HG03108 (cell line): ENCODE data around the gene CTNNA3.

Source experiments
- ATAC-seq: cut with Tn5 transposase; IDR thresholded peaks from one replicate; pipeline ENCODE4 v1.9.1; 2021; ENCODE audit warnings: moderate library complexity; ENCODE audit not compliant: unreplicated experiment

Gene CTNNA3

GRCh38 chr10:67151471-67151870 lies 544.5 kb downstream of the CTNNA3 start:
- no peak for ATAC-seq

- ATAC-seq: no peak
Observed at GRCh38 chr10:67144530-67144929, 551.5 kb downstream of the CTNNA3 start.

- no peak for ATAC-seq
Observed at GRCh38 chr10:67141300-67141699, 554.7 kb downstream of the CTNNA3 start.

GRCh38 chr10:67140641-67141040 lies 555.4 kb downstream of the CTNNA3 start:
- no peak for ATAC-seq

- no peak for ATAC-seq
Observed at GRCh38 chr10:67127441-67127840, 568.6 kb downstream of the CTNNA3 start.

- no peak for ATAC-seq
Observed at GRCh38 chr10:67119651-67120050, 576.3 kb downstream of the CTNNA3 start.

- ATAC-seq: no peak
Observed at GRCh38 chr10:67115972-67116371, 580.0 kb downstream of the CTNNA3 start.

- ATAC-seq: no peak
Observed at GRCh38 chr10:67114945-67115344, 581.0 kb downstream of the CTNNA3 start.

- ATAC-seq: no peak
Observed at GRCh38 chr10:67112765-67113164, 583.2 kb downstream of the CTNNA3 start.

GRCh38 chr10:67110286-67110685 lies 585.7 kb downstream of the CTNNA3 start:
- no peak for ATAC-seq

GRCh38 chr10:67107670-67108069 lies 588.3 kb downstream of the CTNNA3 start:
- ATAC-seq: no peak

- no peak for ATAC-seq
Observed at GRCh38 chr10:67100951-67101350, 595.0 kb downstream of the CTNNA3 start.

GRCh38 chr10:67098461-67098860 lies 597.5 kb downstream of the CTNNA3 start:
- ATAC-seq: no peak

- ATAC-seq: no peak
Observed at GRCh38 chr10:67095531-67095930, 600.5 kb downstream of the CTNNA3 start.

GRCh38 chr10:67088036-67088435 lies 608.0 kb downstream of the CTNNA3 start:
- ATAC-seq: no peak

GRCh38 chr10:67087135-67087425 lies 608.9 kb downstream of the CTNNA3 start:
- no peak for ATAC-seq

GRCh38 chr10:67086327-67087134 lies 609.5 kb downstream of the CTNNA3 start:
- ATAC-seq: no peak

- no peak for ATAC-seq
Observed at GRCh38 chr10:67079126-67079525, 616.9 kb downstream of the CTNNA3 start.

- ATAC-seq: no peak
Observed at GRCh38 chr10:67077376-67077775, 618.6 kb downstream of the CTNNA3 start.

- no peak for ATAC-seq
Observed at GRCh38 chr10:67076144-67076543, 619.9 kb downstream of the CTNNA3 start.

GRCh38 chr10:67075491-67075971 lies 620.5 kb downstream of the CTNNA3 start:
- ATAC-seq: no peak

- ATAC-seq: no peak
Observed at GRCh38 chr10:67072654-67073053, 623.3 kb downstream of the CTNNA3 start.

GRCh38 chr10:67050415-67050814 lies 645.6 kb downstream of the CTNNA3 start:
- no peak for ATAC-seq
